ENCODE data around the gene TBC1D9B.
A peak's percentile ranks its signal among the peaks of the same experiment; 100 is the strongest.

The TBC1D9B gene

GRCh38 chr5:179907556-179908324 lies at the start of gene TBC1D9B:
Gene TBC1D9B (minus strand): TSS chr5:179907897. CDS start chr5:179907821, 76 bp downstream.
- DNase-seq: peak; percentile 60

- no peak for DNase-seq
Measured at GRCh38 chr5:179955630-179956029, 47.9 kb upstream of the TBC1D9B start.

- DNase-seq: no peak
Measured at GRCh38 chr5:179955062-179955461, 47.4 kb upstream of the TBC1D9B start.

GRCh38 chr5:179954434-179954833 lies 46.7 kb upstream of the TBC1D9B start:
- DNase-seq: no peak

GRCh38 chr5:179953987-179954386 lies 46.3 kb upstream of the TBC1D9B start:
- DNase-seq: no peak

GRCh38 chr5:179936976-179937681 lies 29.4 kb upstream of the TBC1D9B start:
- no peak for DNase-seq

GRCh38 chr5:179930788-179931473 lies 23.2 kb upstream of the TBC1D9B start:
- no peak for DNase-seq

GRCh38 chr5:179927824-179928223 lies 20.1 kb upstream of the TBC1D9B start:
- DNase-seq: no peak

GRCh38 chr5:179926657-179927056 lies 19.0 kb upstream of the TBC1D9B start:
- DNase-seq: no peak

GRCh38 chr5:179923436-179923835 lies 15.7 kb upstream of the TBC1D9B start:
- DNase-seq: no peak

GRCh38 chr5:179920175-179920574 lies 12.5 kb upstream of the TBC1D9B start:
- DNase-seq: no peak

- DNase-seq: no peak
Measured at GRCh38 chr5:179919487-179920060, 11.9 kb upstream of the TBC1D9B start.

- DNase-seq: no peak
Measured at GRCh38 chr5:179918742-179919486, 11.2 kb upstream of the TBC1D9B start.

GRCh38 chr5:179916523-179916922 lies 8.8 kb upstream of the TBC1D9B start:
- no peak for DNase-seq

- DNase-seq: no peak
Measured at GRCh38 chr5:179915406-179915935, 7.8 kb upstream of the TBC1D9B start.

GRCh38 chr5:179914032-179914755 lies 6.5 kb upstream of the TBC1D9B start:
- DNase-seq: no peak

GRCh38 chr5:179913461-179913860 lies 5.8 kb upstream of the TBC1D9B start:
- DNase-seq: no peak

GRCh38 chr5:179912951-179913350 lies 5.3 kb upstream of the TBC1D9B start:
- DNase-seq: peak; percentile 37

GRCh38 chr5:179912386-179912785 lies 4.7 kb upstream of the TBC1D9B start:
- DNase-seq: no peak

- DNase-seq: no peak
Measured at GRCh38 chr5:179909224-179909623, 1.5 kb upstream of the TBC1D9B start.

GRCh38 chr5:179908528-179908927 lies 831 bp upstream of the TBC1D9B start:
- DNase-seq: no peak
